Urinary bladder (tissue), 4 donors: ENCODE results near the gene ATP2A3. TPM values are rescaled to one million over a fixed set of nuclear protein-coding genes. Genes with fewer than 3 reads are reported as not detected.

Source experiments
- DNase-seq: peaks from one replicate; pipeline ENCODE4 v3.0.0-alpha.2; 2015; ENCODE audit errors: extremely low spot score
- H3K27ac ChIP-seq: one replicate; pipeline ENCODE4 v1.5.1; 2013; ENCODE audit warnings: low read depth, mild to moderate bottlenecking, moderate library complexity
- H3K36me3 ChIP-seq: one replicate; pipeline ENCODE4 v1.6.1; 2013; ENCODE audit warnings: mild to moderate bottlenecking, moderate library complexity; ENCODE audit not compliant: insufficient read depth
- H3K4me1 ChIP-seq: one replicate; pipeline ENCODE4 v1.6.1; 2013; ENCODE audit warnings: mild to moderate bottlenecking, moderate library complexity; ENCODE audit not compliant: insufficient read depth
- H3K4me3 ChIP-seq: one replicate; pipeline ENCODE4 v1.5.1; 2013; ENCODE audit warnings: low read depth, low read length
- WGBS: extraction: QIAGEN DNeasy Blood & Tissue Kit; methylation state at CpG from one replicate; pipeline ENCODE4 v1.1.7; 2013; 5-methylcytosine and 5-hydroxymethylcytosine counted together
- polyA plus RNA-seq: library from polyadenylated mRNA; stranded (reverse); fragments of 200-250 nt; gene quantifications from one replicate; pipeline ENCODE4 v1.2.3, GENCODE V29; 2013
- total RNA-seq: library from RNA; depleted of rRNA; stranded (reverse); fragments of >200 nt; gene quantifications from one replicate; pipeline ENCODE4 v1.2.3, GENCODE V29; 2014
- donor health status: healthy with polysubstance abuse.
- donor health status: healthy.

ATP2A3 gene
- total and polyA plus RNA-seq, 2 donors, result 7.1 to 28.1 TPM

- Histone ChIP-seq H3K4me3 (no peak overlapping the region), H3K36me3 (no peaks in the 10 kb centered on the region), H3K4me1 (no peaks in the 10 kb centered on the region), H3K27ac (no peak overlapping the region)
- no peak for DNase-seq
- 66% methylated on average over 15 of the region's 15 CpGs for WGBS
Observed at GRCh38 chr17:3927628-3928340, 36.5 kb downstream of the ATP2A3 start.

- WGBS, result 83% methylated on average over 16 of the region's 16 CpGs
- H3K27ac ChIP-seq, result no peak overlapping the region
- H3K4me3 ChIP-seq, result no peak overlapping the region
- no peaks in the 10 kb centered on the region for H3K4me1 ChIP-seq
- no peaks in the 10 kb centered on the region for H3K36me3 ChIP-seq
- DNase-seq, result no peak
Observed at GRCh38 chr17:3926860-3927627, 37.2 kb downstream of the ATP2A3 start.

GRCh38 chr17:3925684-3926485 is 38.4 kb downstream of the ATP2A3 start:
- no peak for DNase-seq
- Histone ChIP-seq H3K27ac (no peak overlapping the region), H3K4me1 (no peaks in the 10 kb centered on the region), H3K4me3 (no peak overlapping the region), H3K36me3 (no peaks in the 10 kb centered on the region)
- WGBS, result 72% methylated on average over 17 of the region's 17 CpGs

GRCh38 chr17:3924512-3925350 is 39.5 kb downstream of the ATP2A3 start:
- Histone ChIP-seq H3K27ac (no peak overlapping the region), H3K4me1 (no peaks in the 10 kb centered on the region), H3K4me3 (no peak overlapping the region), H3K36me3 (no peaks in the 10 kb centered on the region)
- 48% methylated on average over 40 of the region's 40 CpGs for WGBS
- DNase-seq, result no peak

GRCh38 chr17:3923466-3924190 is 40.6 kb downstream of the ATP2A3 start:
- WGBS, result 92% methylated on average over 18 of the region's 18 CpGs
- Histone ChIP-seq H3K27ac (no peak overlapping the region), H3K4me3 (no peak overlapping the region), H3K36me3 (no peaks in the 10 kb centered on the region), H3K4me1 (no peaks in the 10 kb centered on the region)
- DNase-seq, result no peak

GRCh38 chr17:3922765-3923164 is 41.5 kb downstream of the ATP2A3 start:
- WGBS, result 93% methylated on average over 7 of the region's 7 CpGs
- Histone ChIP-seq H3K36me3 (no peaks in the 10 kb centered on the region), H3K27ac (no peak overlapping the region), H3K4me3 (no peak overlapping the region), H3K4me1 (no peaks in the 10 kb centered on the region)
- no peak for DNase-seq

GRCh38 chr17:3921502-3922319 is 42.5 kb downstream of the ATP2A3 start:
- H3K4me1 ChIP-seq, result no peaks in the 10 kb centered on the region
- H3K27ac ChIP-seq, result no peak overlapping the region
- no peak for DNase-seq
- H3K4me3 ChIP-seq, result no peak overlapping the region
- WGBS, result 71% methylated on average over 27 of the region's 27 CpGs
- H3K36me3 ChIP-seq, result no peaks in the 10 kb centered on the region

- no peaks in the 10 kb centered on the region for H3K4me1 ChIP-seq
- no peak overlapping the region for H3K27ac ChIP-seq
- H3K36me3 ChIP-seq, result no peaks in the 10 kb centered on the region
- no peak overlapping the region for H3K4me3 ChIP-seq
- DNase-seq, result no peak
- WGBS, result 84% methylated on average over 16 of the region's 16 CpGs
Observed at GRCh38 chr17:3921006-3921405, 43.2 kb downstream of the ATP2A3 start.

GRCh38 chr17:3919123-3919624 is 45.1 kb downstream of the ATP2A3 start:
- WGBS, result 63% methylated on average over 22 of the region's 22 CpGs
- H3K4me3 ChIP-seq, result no peak overlapping the region
- H3K36me3 ChIP-seq, result no peaks in the 10 kb centered on the region
- no peak overlapping the region for H3K27ac ChIP-seq
- H3K4me1 ChIP-seq, result no peaks in the 10 kb centered on the region
- no peak for DNase-seq

- Histone ChIP-seq H3K4me1 (no peaks in the 10 kb centered on the region), H3K27ac (no peak overlapping the region), H3K36me3 (no peaks in the 10 kb centered on the region), H3K4me3 (no peak overlapping the region)
- WGBS, result 61% methylated on average over 8 of the region's 8 CpGs
- no peak for DNase-seq
Observed at GRCh38 chr17:3918372-3919122, 45.7 kb downstream of the ATP2A3 start.

GRCh38 chr17:3917391-3917931 is 46.8 kb downstream of the ATP2A3 start:
- WGBS, result 15% methylated on average over 11 of the region's 11 CpGs
- no peak for DNase-seq
- Histone ChIP-seq H3K36me3 (no peaks in the 10 kb centered on the region), H3K4me3 (no peak overlapping the region), H3K4me1 (no peaks in the 10 kb centered on the region), H3K27ac (no peak overlapping the region)
